HepG2 (cell line): ENCODE results near the gene PPP1R18. TPM values are rescaled to one million over a fixed set of nuclear protein-coding genes. Genes with fewer than 3 reads are reported as not detected.
A peak's percentile ranks its signal among the peaks of the same experiment; 100 is the strongest.

ENCODE experiments used
- DR1 ChIP-seq: sonication (generic); formaldehyde crosslinking; IDR thresholded peaks from 2 replicates; pipeline ENCODE4 v1.8.0; 2021; ENCODE audit warnings: mild to moderate bottlenecking, missing genetic modification reagents, inconsistent platforms
- FLYWCH1 ChIP-seq: sonication (generic); formaldehyde crosslinking; IDR thresholded peaks from 2 replicates; pipeline ENCODE4 v1.8.1; 2023; ENCODE audit warnings: mild to moderate bottlenecking, missing genetic modification reagents
- FOSL1 ChIP-seq: sonication (generic); formaldehyde crosslinking; IDR thresholded peaks from 2 replicates; pipeline ENCODE4 v1.9.0; 2021; ENCODE audit warnings: missing genetic modification reagents, borderline replicate concordance
- FOSL2 ChIP-seq: sonication (generic); formaldehyde crosslinking; IDR thresholded peaks from 2 replicates; pipeline ENCODE4 v1.4.0; 2020; ENCODE audit warnings: missing genetic modification reagents
- GFI1 ChIP-seq: sonication (generic); formaldehyde crosslinking; IDR thresholded peaks from 2 replicates; pipeline ENCODE4 v1.5.0; 2020; ENCODE audit warnings: missing genetic modification reagents, mild to moderate bottlenecking, borderline replicate concordance
- HDAC1 ChIP-seq: sonication (generic); formaldehyde crosslinking; IDR thresholded peaks from 2 replicates; pipeline ENCODE4 v1.5.1; 2020; ENCODE audit warnings: mild to moderate bottlenecking, missing genetic modification reagents
- HOXA3 ChIP-seq: sonication (generic); formaldehyde crosslinking; IDR thresholded peaks from 2 replicates; pipeline ENCODE4 v1.5.0; 2020; ENCODE audit warnings: missing genetic modification reagents
- MAFG ChIP-seq: sonication (generic); formaldehyde crosslinking; IDR thresholded peaks from 2 replicates; pipeline ENCODE4 v1.5.1; 2020; ENCODE audit warnings: mild to moderate bottlenecking, missing genetic modification reagents
- MAFK ChIP-seq, 2 experiments: IDR thresholded peaks in 1 of 2; conservative IDR thresholded peaks in 1 of 2; 2 replicates each; pipeline ENCODE4 v1.6.1; 2011; ENCODE audit warnings: improper control_type of control experiment in 2 of 2, low read length in 2 of 2
- MEIS2 ChIP-seq: sonication (generic); formaldehyde crosslinking; IDR thresholded peaks from 2 replicates; pipeline ENCODE4 v1.9.0; 2021; ENCODE audit warnings: mild to moderate bottlenecking, missing genetic modification reagents
- NFIC ChIP-seq: IDR thresholded peaks from 2 replicates; pipeline ENCODE4 v1.6.1; 2012; ENCODE audit warnings: mild to moderate bottlenecking, low read length, inconsistent platforms
- SMYD3 ChIP-seq: sonication (generic); formaldehyde crosslinking; IDR thresholded peaks from 2 replicates; pipeline ENCODE4 v1.8.1; 2023; ENCODE audit warnings: mild to moderate bottlenecking, missing genetic modification reagents
- TSC22D2 ChIP-seq: sonication (generic); formaldehyde crosslinking; IDR thresholded peaks from 2 replicates; pipeline ENCODE4 v1.5.1; 2020; ENCODE audit warnings: missing genetic modification reagents, mild to moderate bottlenecking, borderline replicate concordance
- XRCC5 ChIP-seq: fragments of 200-400 bp; formaldehyde crosslinking; optimal IDR thresholded peaks from 2 replicates; pipeline ENCODE3; 2017; ENCODE audit warnings: mild to moderate bottlenecking, low read length
- ZBTB38 ChIP-seq: sonication (generic); formaldehyde crosslinking; IDR thresholded peaks from 2 replicates; pipeline ENCODE4 v1.5.1; 2020; ENCODE audit warnings: mild to moderate bottlenecking, missing genetic modification reagents
- ZEB1 ChIP-seq: IDR thresholded peaks from 2 replicates; pipeline ENCODE4 v1.6.1; 2012; ENCODE audit warnings: mild to moderate bottlenecking, low read depth, inconsistent platforms; ENCODE audit not compliant: insufficient replicate concordance
- ZFP82 ChIP-seq: sonication (generic); formaldehyde crosslinking; IDR thresholded peaks from 2 replicates; pipeline ENCODE4 v1.5.1; 2020; ENCODE audit warnings: mild to moderate bottlenecking, missing genetic modification reagents, borderline replicate concordance
- ZNF749 ChIP-seq: sonication (generic); formaldehyde crosslinking; IDR thresholded peaks from 2 replicates; pipeline ENCODE4 v1.8.0; 2022; ENCODE audit warnings: mild to moderate bottlenecking, missing genetic modification reagents, moderate library complexity, borderline replicate concordance
- polyA plus RNA-seq, 8 experiments: library from polyadenylated mRNA; depleted of rRNA in 3 of 8; stranded (reverse) in 7 of 8; unstranded in 1 of 8; fragments of >200 nt; fragmentation: Illumina TruSeq in 4 of 8; extraction: Trizol in 4 of 8; gene quantifications; 2 replicates each; pipeline versions ENCODE4 v1.2.1 to v1.2.3, GENCODE V29; 2011 to 2016; ENCODE audit warnings: low read depth in 4 of 8, missing spikeins in 1 of 8, mixed read lengths in 1 of 8; ENCODE audit not compliant: insufficient read depth in 1 of 8
- total RNA-seq, 5 experiments: library from RNA; depleted of rRNA; stranded (reverse); fragments of >200 nt; fragmentation: Illumina TruSeq; extraction: Trizol; gene quantifications; 2 replicates each; pipeline ENCODE4 v1.2.3, GENCODE V29; 2016; ENCODE audit warnings: low read depth in 1 of 5
- TF ChIP-seq, protein P1 (sequence below), 2 experiments: sonication (generic) in 1 of 2; formaldehyde crosslinking in 1 of 2; IDR thresholded peaks; 2 replicates each; pipeline versions ENCODE4 v1.4.0 to v1.6.1; 2018 to 2020; ENCODE audit warnings: missing genetic modification reagents in 2 of 2, borderline replicate concordance in 1 of 2, low read depth in 1 of 2, mild to moderate bottlenecking in 1 of 2, missing biosample characterization in 1 of 2
- TF ChIP-seq, protein P2 (sequence below): sonication (generic); formaldehyde crosslinking; IDR thresholded peaks from 2 replicates; pipeline ENCODE4 v1.5.0; 2020; ENCODE audit warnings: missing genetic modification reagents
- TF ChIP-seq, protein P3 (sequence below): sonication (generic); formaldehyde crosslinking; IDR thresholded peaks from 2 replicates; pipeline ENCODE4 v1.4.0; 2020; ENCODE audit warnings: missing genetic modification reagents, borderline replicate concordance
- TF ChIP-seq, protein P4 (sequence below): sonication (generic); formaldehyde crosslinking; IDR thresholded peaks from 2 replicates; pipeline ENCODE4 v1.4.0; 2020; ENCODE audit warnings: missing genetic modification reagents

PPP1R18 gene
- total and polyA plus RNA-seq, 2 of the 13 experiments (the other 11 are each of a cell fraction or from before 2014, with no cell fraction given): 4.9 to 9.2 TPM

DNA sequence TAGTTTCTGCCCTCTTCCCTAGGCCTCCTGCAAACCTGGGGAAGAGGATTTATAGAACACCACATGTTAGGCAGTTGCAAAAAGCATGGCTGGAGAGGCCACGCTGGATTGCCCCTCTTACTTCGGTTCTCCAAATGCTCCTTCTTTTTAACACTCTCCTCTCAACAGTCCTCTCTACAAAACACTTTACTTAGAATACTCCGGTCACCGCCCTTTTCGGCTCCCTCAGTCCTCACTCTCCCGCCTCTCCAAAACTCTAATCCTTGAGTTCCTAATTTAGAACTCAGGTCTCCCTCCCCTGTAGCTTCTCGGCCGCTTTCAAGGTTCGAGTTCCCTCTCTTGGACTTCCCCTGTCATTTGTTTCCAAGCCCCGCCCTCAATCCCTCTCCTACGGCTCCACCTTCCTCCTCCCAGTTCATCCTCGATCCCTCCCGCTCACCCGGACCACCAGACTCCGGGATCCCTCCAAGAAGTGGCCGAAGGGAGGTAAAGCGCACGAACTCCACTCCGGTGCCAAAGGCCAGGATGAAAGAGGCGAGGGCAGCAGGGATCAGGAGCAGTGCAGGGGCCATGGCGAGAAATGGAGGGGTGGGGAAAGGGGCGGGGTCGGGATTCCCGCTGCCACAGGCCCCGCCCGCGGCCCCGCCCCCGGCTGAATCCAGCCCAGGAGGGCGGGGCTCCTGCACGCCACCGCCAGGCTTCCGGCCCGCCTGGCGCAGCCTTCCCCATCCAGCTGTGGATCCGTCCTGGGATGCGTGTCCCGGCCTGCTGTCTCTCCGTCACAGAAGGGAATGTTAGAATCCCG, 4.2 kb upstream of the PPP1R18 start, which contains the start of gene NRM (continued):
- TF ChIP-seq, protein P1, sequence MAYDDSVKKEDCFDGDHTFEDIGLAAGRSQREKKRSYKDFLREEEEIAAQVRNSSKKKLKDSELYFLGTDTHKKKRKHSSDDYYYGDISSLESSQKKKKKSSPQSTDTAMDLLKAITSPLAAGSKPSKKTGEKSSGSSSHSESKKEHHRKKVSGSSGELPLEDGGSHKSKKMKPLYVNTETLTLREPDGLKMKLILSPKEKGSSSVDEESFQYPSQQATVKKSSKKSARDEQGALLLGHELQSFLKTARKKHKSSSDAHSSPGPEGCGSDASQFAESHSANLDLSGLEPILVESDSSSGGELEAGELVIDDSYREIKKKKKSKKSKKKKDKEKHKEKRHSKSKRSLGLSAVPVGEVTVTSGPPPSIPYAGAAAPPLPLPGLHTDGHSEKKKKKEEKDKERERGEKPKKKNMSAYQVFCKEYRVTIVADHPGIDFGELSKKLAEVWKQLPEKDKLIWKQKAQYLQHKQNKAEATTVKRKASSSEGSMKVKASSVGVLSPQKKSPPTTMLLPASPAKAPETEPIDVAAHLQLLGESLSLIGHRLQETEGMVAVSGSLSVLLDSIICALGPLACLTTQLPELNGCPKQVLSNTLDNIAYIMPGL (CRISPR knock-in tag; IDR thresholded peaks at IDR 0.05; ENCODE audit: borderline replicate concordance in 1 of 2, low read depth in 1 of 2): peak; percentile 30 to 52; a peak in 1 of 4 replicates
- TF ChIP-seq, protein P2, sequence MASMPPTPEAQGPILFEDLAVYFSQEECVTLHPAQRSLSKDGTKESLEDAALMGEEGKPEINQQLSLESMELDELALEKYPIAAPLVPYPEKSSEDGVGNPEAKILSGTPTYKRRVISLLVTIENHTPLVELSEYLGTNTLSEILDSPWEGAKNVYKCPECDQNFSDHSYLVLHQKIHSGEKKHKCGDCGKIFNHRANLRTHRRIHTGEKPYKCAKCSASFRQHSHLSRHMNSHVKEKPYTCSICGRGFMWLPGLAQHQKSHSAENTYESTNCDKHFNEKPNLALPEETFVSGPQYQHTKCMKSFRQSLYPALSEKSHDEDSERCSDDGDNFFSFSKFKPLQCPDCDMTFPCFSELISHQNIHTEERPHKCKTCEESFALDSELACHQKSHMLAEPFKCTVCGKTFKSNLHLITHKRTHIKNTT (CRISPR knock-in tag): no peak
- TF ChIP-seq FLYWCH1 (CRISPR knock-in tag) (no peak), ZNF749 (CRISPR knock-in tag) (peak; percentile 68; the same call in 1 of the 2 replicates), HDAC1 (CRISPR knock-in tag) (peak; percentile 73), ZBTB38 (peak; percentile 38; the same call in 1 of the 2 replicates), XRCC5 (peak; percentile 59), FOSL1 (no peak), ZEB1 (no peak), GFI1 (CRISPR knock-in tag) (no peak), ZFP82 (CRISPR knock-in tag) (0 out of 2 replicates have a peak, but pooled peaks have one; percentile 34), SMYD3 (CRISPR knock-in tag) (no peak), DR1 (CRISPR knock-in tag) (no peak), MEIS2 (CRISPR knock-in tag) (peak; percentile 48; the same call in 1 of the 2 replicates), NFIC (no peak), MAFK (conservative IDR thresholded peaks at IDR 0.05 in 1 of 2, IDR thresholded peaks at IDR 0.05 in 1 of 2; ENCODE audit: low read length in 2 of 2) (no peak), FOSL2 (CRISPR knock-in tag) (peak; percentile 23; the same call in 1 of the 2 replicates), HOXA3 (CRISPR knock-in tag) (peak; percentile 66; the same call in 1 of the 2 replicates), TSC22D2 (CRISPR knock-in tag) (peak; percentile 84; the same call in 1 of the 2 replicates), MAFG (CRISPR knock-in tag) (no peak)
- TF ChIP-seq, protein P3, sequence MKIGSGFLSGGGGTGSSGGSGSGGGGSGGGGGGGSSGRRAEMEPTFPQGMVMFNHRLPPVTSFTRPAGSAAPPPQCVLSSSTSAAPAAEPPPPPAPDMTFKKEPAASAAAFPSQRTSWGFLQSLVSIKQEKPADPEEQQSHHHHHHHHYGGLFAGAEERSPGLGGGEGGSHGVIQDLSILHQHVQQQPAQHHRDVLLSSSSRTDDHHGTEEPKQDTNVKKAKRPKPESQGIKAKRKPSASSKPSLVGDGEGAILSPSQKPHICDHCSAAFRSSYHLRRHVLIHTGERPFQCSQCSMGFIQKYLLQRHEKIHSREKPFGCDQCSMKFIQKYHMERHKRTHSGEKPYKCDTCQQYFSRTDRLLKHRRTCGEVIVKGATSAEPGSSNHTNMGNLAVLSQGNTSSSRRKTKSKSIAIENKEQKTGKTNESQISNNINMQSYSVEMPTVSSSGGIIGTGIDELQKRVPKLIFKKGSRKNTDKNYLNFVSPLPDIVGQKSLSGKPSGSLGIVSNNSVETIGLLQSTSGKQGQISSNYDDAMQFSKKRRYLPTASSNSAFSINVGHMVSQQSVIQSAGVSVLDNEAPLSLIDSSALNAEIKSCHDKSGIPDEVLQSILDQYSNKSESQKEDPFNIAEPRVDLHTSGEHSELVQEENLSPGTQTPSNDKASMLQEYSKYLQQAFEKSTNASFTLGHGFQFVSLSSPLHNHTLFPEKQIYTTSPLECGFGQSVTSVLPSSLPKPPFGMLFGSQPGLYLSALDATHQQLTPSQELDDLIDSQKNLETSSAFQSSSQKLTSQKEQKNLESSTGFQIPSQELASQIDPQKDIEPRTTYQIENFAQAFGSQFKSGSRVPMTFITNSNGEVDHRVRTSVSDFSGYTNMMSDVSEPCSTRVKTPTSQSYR (CRISPR knock-in tag): no peak
- TF ChIP-seq, protein P4, sequence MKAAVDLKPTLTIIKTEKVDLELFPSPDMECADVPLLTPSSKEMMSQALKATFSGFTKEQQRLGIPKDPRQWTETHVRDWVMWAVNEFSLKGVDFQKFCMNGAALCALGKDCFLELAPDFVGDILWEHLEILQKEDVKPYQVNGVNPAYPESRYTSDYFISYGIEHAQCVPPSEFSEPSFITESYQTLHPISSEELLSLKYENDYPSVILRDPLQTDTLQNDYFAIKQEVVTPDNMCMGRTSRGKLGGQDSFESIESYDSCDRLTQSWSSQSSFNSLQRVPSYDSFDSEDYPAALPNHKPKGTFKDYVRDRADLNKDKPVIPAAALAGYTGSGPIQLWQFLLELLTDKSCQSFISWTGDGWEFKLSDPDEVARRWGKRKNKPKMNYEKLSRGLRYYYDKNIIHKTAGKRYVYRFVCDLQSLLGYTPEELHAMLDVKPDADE (CRISPR knock-in tag): 0 out of 2 replicates have a peak, but pooled peaks have one; percentile 33
